HepG2 (cell line): ENCODE measurements around the gene GNAI2. TPM values are rescaled to one million over a fixed set of nuclear protein-coding genes. Genes with fewer than 3 reads are reported as not detected.

Source experiments
- AFF4 ChIP-seq: sonication (generic); formaldehyde crosslinking; IDR thresholded peaks from 2 replicates; pipeline ENCODE4 v1.4.0; 2020; ENCODE audit warnings: missing genetic modification reagents
- HNRNPK ChIP-seq: fragments of 200-400 bp; formaldehyde crosslinking; IDR thresholded peaks from 2 replicates; pipeline ENCODE4 v1.6.1; 2018; ENCODE audit warnings: low read length, low read depth, moderate library complexity, mild to moderate bottlenecking; ENCODE audit not compliant: poor library complexity, severe bottlenecking
- KDM3A ChIP-seq: IDR thresholded peaks from 2 replicates; pipeline ENCODE4 v1.6.1; 2018; ENCODE audit warnings: low read depth, missing compliant biosample characterization
- NCOA5 ChIP-seq: sonication (generic); formaldehyde crosslinking; IDR thresholded peaks from 2 replicates; pipeline ENCODE4 v1.4.0; 2020; ENCODE audit warnings: missing genetic modification reagents
- NFIB ChIP-seq: sonication (generic); formaldehyde crosslinking; IDR thresholded peaks from 2 replicates; pipeline ENCODE4 v1.9.0; 2021; ENCODE audit warnings: missing genetic modification reagents, mild to moderate bottlenecking, borderline replicate concordance
- NONO ChIP-seq, 2 experiments: fragments of 450-650 bp in 1 of 2; sonication (generic) in 1 of 2; formaldehyde crosslinking in 1 of 2; IDR thresholded peaks in 1 of 2; conservative IDR thresholded peaks in 1 of 2; 2 replicates each; pipeline versions ENCODE4 v1.6.1 to v1.8.0; 2017 to 2022; ENCODE audit warnings: mild to moderate bottlenecking in 1 of 2, missing genetic modification reagents in 1 of 2, moderate library complexity in 1 of 2
- PCBP1 ChIP-seq: fragments of 200-400 bp; formaldehyde crosslinking; IDR thresholded peaks from 2 replicates; pipeline ENCODE4 v1.6.1; 2017; ENCODE audit warnings: mild to moderate bottlenecking, low read depth, low read length, borderline replicate concordance
- POGZ ChIP-seq: sonication (generic); formaldehyde crosslinking; IDR thresholded peaks from 2 replicates; pipeline ENCODE4 v1.4.0; 2020; ENCODE audit warnings: mild to moderate bottlenecking, missing genetic modification reagents
- SIN3B ChIP-seq: fragments of 150-350 bp; IDR thresholded peaks from 2 replicates; pipeline ENCODE4 v1.6.1; 2014; ENCODE audit warnings: low read length
- SMYD3 ChIP-seq: sonication (generic); formaldehyde crosslinking; IDR thresholded peaks from 2 replicates; pipeline ENCODE4 v1.8.1; 2023; ENCODE audit warnings: mild to moderate bottlenecking, missing genetic modification reagents
- SOX6 ChIP-seq, 2 experiments: fragments of 450-650 bp in 1 of 2; sonication (generic) in 1 of 2; formaldehyde crosslinking in 1 of 2; IDR thresholded peaks; 2 replicates each; pipeline versions ENCODE4 v1.4.0 to v1.6.1; 2017 to 2020; ENCODE audit warnings: antibody characterized with exemption in 1 of 2, mild to moderate bottlenecking in 1 of 2, missing genetic modification reagents in 1 of 2
- SPEN ChIP-seq: sonication (generic); formaldehyde crosslinking; IDR thresholded peaks from 2 replicates; pipeline ENCODE4 v1.5.1; 2020; ENCODE audit warnings: low read depth, mild to moderate bottlenecking, missing genetic modification reagents
- TEAD2 ChIP-seq: sonication (generic); formaldehyde crosslinking; IDR thresholded peaks from 2 replicates; pipeline ENCODE4 v1.9.0; 2021; ENCODE audit warnings: missing genetic modification reagents
- ZKSCAN8 ChIP-seq: IDR thresholded peaks from 2 replicates; pipeline ENCODE4 v1.6.1; 2016; ENCODE audit warnings: borderline replicate concordance, missing genetic modification reagents, missing compliant biosample characterization
- ZNF136 ChIP-seq: sonication (generic); formaldehyde crosslinking; IDR thresholded peaks from 2 replicates; pipeline ENCODE4 v1.8.1; 2022; ENCODE audit warnings: low read depth, mild to moderate bottlenecking, moderate library complexity, missing genetic modification reagents
- ZNF180 ChIP-seq: sonication (generic); formaldehyde crosslinking; IDR thresholded peaks from 2 replicates; pipeline ENCODE4 v1.4.0; 2020; ENCODE audit warnings: low read depth, missing genetic modification reagents, borderline replicate concordance
- ZNF354B ChIP-seq: sonication (generic); formaldehyde crosslinking; IDR thresholded peaks from 2 replicates; pipeline ENCODE4 v1.8.0; 2022; ENCODE audit warnings: mild to moderate bottlenecking, missing genetic modification reagents
- ZNF430 ChIP-seq: sonication (generic); formaldehyde crosslinking; IDR thresholded peaks from 2 replicates; pipeline ENCODE4 v1.9.0; 2021; ENCODE audit warnings: mild to moderate bottlenecking, missing genetic modification reagents
- ZNF484 ChIP-seq: sonication (generic); formaldehyde crosslinking; IDR thresholded peaks from 2 replicates; pipeline ENCODE4 v1.5.1; 2020; ENCODE audit warnings: mild to moderate bottlenecking, low read depth, missing genetic modification reagents, borderline replicate concordance
- ZNF512 ChIP-seq: sonication (generic); formaldehyde crosslinking; IDR thresholded peaks from 2 replicates; pipeline ENCODE4 v1.4.0; 2020; ENCODE audit warnings: mild to moderate bottlenecking, missing genetic modification reagents
- ZNF792 ChIP-seq: IDR thresholded peaks from 2 replicates; pipeline ENCODE4 v1.6.1; 2016
- ZNF891 ChIP-seq: sonication (generic); formaldehyde crosslinking; IDR thresholded peaks from 2 replicates; pipeline ENCODE4 v1.5.0; 2020; ENCODE audit warnings: mild to moderate bottlenecking, missing genetic modification reagents
- polyA plus RNA-seq, 8 experiments: library from polyadenylated mRNA; depleted of rRNA in 3 of 8; stranded (reverse) in 7 of 8; unstranded in 1 of 8; fragments of >200 nt; fragmentation: Illumina TruSeq in 4 of 8; extraction: Trizol in 4 of 8; gene quantifications; 2 replicates each; pipeline versions ENCODE4 v1.2.1 to v1.2.3, GENCODE V29; 2011 to 2016; ENCODE audit warnings: low read depth in 4 of 8, missing spikeins in 1 of 8, mixed read lengths in 1 of 8; ENCODE audit not compliant: insufficient read depth in 1 of 8
- total RNA-seq, 5 experiments: library from RNA; depleted of rRNA; stranded (reverse); fragments of >200 nt; fragmentation: Illumina TruSeq; extraction: Trizol; gene quantifications; 2 replicates each; pipeline ENCODE4 v1.2.3, GENCODE V29; 2016; ENCODE audit warnings: low read depth in 1 of 5

GNAI2 gene
- total and polyA plus RNA-seq, 2 of the 13 experiments (the other 11 are each of a cell fraction or from before 2014, with no cell fraction given) = 51.1 to 66.2 TPM

- no peak for TF ChIP-seq NONO (IDR thresholded peaks at IDR 0.05)
- peak; percentile 86 for TF ChIP-seq NONO (CRISPR knock-in tag; conservative IDR thresholded peaks at IDR 0.05)
- TF ChIP-seq NCOA5 = no peak
- peak; percentile 81 for TF ChIP-seq POGZ
- TF ChIP-seq PCBP1 = 0 out of 2 replicates have a peak, but pooled peaks have one; percentile 70
- peak; percentile 96 for TF ChIP-seq ZNF792 (CRISPR knock-in tag)
- no peak for TF ChIP-seq TEAD2 (CRISPR knock-in tag)
- TF ChIP-seq HNRNPK = peak; percentile 38
- no peak for TF ChIP-seq SOX6 (IDR thresholded peaks at IDR 0.05)
- TF ChIP-seq SOX6 (CRISPR knock-in tag; IDR thresholded peaks at IDR 0.05) = peak; percentile 45; the same call in 1 of the 2 replicates
- no peak for TF ChIP-seq AFF4 (CRISPR knock-in tag)
- TF ChIP-seq SIN3B = 0 out of 2 replicates have a peak, but pooled peaks have one; percentile 48
- no peak for TF ChIP-seq ZNF484
- peak; percentile 43; the same call in 1 of the 2 replicates for TF ChIP-seq ZNF891 (CRISPR knock-in tag)
- no peak for TF ChIP-seq ZNF512
- TF ChIP-seq ZNF180 (CRISPR knock-in tag) = no peak
- TF ChIP-seq ZKSCAN8 (CRISPR knock-in tag) = 0 out of 2 replicates have a peak, but pooled peaks have one; percentile 46
- TF ChIP-seq NFIB (CRISPR knock-in tag) = no peak
- peak; percentile 97 for TF ChIP-seq KDM3A (CRISPR knock-in tag)
- TF ChIP-seq SPEN (CRISPR knock-in tag) = peak; percentile 65; the same call in 1 of the 2 replicates
- no peak for TF ChIP-seq ZNF354B (CRISPR knock-in tag)
- no peak for TF ChIP-seq ZNF136 (CRISPR knock-in tag)
- no peak for TF ChIP-seq SMYD3 (CRISPR knock-in tag)
- no peak for TF ChIP-seq ZNF430 (CRISPR knock-in tag)
Observed at GRCh38 chr3:50272911-50273688, 37.1 kb downstream of the GNAI2 start (continued).
